CD1c-positive myeloid dendritic cell (primary cell): ENCODE measurements around the gene COL4A2.
A peak's percentile ranks its signal among the peaks of the same experiment; 100 is the strongest.
"Not testable (repeated sequence)": the region's sequence is repeated elsewhere in the genome, so short reads cannot be mapped to it uniquely, and the experiment has no call there.

ENCODE experiments used
- DNase-seq: peaks from one replicate; pipeline ENCODE4 v3.0.0-alpha.2; 2016; ENCODE audit errors: extremely low spot score

Gene COL4A2

DNA sequence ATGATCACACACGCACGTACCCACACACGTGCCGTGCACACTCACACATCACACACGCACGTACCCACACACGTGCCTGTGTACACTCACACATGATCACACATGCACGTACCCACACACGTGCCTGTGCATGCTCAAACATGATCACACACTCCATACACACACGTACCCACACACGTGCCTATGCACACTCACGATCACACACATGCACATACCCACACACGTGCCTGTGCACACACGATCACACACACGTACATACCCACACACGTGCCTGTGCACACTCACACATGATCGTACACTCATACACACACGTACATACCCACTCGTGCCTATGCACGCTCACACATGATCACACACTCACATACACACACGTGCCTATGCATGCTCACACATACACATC is 167.6 kb downstream of the COL4A2 start:
- DNase-seq, result no peak

DNA sequence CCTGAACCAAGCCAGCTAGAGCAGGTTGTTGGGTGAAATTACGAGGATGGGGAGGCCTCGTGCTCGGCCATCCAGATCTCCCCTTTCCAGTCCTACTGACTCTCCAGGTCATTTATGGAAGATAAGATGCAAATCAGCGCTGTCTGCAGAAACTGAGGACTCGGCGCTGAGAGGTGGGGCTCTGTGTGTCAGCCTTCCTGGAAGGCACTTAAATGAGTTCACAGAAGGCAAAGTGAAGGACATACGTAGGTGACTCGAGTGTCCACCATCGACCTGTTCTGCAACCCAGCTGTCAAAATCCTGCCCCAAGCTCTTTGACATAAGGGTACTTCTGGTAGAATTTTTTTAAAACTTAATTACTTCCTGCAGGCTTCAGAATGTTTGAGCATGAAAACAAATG is 168.0 kb downstream of the COL4A2 start:
- DNase-seq, result no peak

DNA sequence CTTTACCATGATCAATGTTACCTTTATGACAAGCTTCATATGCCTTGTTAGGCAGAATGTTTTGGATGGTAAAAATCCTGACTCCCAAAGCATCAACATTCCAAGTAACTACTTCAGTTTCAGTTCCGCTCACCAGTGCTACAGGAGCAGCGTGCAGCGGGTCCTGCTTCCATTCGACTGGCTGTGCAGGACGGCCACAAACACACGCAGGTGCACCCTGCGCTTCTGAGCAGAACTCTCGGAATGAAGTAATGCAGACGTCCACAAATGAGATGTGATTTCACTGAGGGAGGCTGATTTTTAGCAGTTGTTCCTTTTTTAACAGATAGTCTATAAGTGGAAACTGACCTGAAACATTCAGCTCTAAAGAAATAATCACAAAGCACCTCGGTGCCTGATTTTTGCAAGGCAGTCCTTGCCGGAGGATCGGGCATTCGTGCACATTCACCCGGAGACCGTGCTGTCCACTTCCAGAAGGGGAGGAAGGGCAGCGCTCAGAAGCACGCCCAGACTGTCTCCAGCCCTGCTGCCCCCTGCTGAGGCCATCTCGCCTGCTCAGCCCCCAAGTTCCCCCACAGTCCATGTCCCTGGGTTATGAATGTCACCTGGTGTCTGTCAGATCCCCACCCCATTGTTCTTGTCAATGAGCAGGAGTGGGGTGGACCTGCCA is 168.6 kb downstream of the COL4A2 start:
- DNase-seq, result no peak

DNA sequence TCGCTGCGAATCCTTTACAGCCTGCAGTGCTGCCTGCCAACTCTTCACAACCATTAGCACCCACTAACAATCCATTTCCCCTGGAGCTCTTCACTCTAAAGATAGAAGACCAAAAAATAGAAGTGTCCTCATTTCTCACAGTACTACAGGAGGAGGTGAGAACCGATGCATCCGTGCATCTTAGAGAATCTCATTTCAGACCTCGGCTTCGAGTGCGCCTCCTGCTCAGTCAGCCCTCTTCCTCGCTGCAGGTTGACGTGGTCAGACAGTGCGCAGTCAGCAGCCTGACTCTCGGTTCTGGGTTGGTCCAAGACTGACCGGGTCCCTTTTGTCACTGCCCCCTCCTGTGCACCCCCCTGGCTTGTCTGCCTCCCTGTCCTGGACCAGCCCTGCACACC is 169.1 kb downstream of the COL4A2 start:
- no peak for DNase-seq

DNA sequence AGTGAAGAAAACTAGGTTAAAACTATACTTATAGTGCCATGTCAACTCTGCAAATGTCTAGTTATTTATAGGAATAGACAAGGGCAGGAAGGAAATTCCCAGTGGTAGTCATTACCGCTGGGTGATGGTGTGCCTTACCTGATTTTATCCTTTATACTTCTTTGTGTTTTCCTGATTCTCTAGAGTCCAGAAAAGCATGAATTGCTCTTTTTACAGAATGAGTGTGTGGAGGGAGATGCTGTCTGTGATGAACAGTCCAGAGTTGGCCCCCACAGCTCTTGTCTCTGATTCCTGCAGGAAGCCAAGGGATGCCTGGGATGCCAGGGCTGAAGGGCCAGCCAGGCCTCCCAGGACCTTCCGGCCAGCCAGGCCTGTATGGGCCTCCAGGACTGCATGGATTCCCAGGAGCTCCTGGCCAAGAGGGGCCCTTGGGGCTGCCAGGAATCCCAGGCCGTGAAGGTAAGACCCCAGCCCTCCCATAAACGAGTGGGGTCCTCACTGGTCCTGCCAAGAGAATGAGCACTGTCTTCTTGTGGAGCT is 170.7 kb downstream of the COL4A2 start:
- no peak for DNase-seq

DNA sequence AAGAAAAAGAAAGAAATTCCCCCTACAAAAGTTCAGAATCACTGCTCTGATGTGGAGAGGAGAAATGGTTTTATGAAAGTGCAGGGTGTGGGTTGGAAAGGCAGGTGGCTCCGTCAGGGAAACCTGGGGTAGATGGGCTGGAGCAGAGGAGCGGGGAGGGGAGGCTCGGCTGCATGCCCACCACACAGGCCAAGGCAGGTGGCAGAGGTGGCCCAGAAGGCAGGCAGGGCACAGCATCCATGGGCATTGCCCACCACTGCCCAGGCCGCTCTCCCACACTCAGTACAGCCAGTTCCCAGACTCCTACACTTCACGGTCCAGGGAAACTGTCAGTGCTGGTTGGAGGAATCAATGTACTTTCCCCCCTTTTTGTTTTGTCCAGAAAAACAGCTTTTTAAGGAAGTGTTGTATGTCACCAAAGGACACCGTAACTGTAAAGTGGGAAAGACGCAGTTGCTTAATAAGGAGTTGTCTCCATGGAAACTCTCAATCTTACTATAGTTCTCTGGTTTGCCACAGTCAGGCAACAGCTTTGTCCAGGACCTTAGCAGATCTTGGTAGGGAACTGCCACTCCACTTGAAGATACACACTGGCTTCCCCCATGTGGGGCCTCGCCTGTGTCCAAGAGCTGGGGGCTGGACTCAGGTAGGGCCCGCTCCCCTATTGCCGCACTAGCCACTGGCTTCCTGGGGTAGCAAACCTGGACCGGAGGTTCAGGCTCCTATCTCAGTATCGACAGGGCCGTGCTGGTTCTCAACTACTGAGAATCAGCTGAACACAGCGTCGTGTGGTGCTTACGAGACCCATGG is 171.5 kb downstream of the COL4A2 start:
- peak; percentile 66 for DNase-seq

DNA sequence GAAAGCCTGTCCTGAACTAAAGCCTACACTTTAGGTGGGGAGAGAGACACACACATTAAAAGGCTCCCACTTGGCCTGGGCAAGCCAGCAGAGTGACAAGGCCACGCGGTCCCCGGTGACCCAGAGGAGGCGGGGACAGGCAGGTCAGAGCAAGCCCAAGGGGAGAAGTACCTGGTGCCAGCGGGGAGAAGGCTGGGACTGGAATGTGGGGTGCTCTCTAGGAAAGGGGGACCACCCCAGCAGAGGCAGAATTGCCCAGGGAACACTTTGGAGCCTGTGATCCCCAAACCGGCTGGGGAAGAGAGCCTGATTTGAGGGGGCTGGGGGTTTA is 172.1 kb downstream of the COL4A2 start:
- no peak for DNase-seq

DNA sequence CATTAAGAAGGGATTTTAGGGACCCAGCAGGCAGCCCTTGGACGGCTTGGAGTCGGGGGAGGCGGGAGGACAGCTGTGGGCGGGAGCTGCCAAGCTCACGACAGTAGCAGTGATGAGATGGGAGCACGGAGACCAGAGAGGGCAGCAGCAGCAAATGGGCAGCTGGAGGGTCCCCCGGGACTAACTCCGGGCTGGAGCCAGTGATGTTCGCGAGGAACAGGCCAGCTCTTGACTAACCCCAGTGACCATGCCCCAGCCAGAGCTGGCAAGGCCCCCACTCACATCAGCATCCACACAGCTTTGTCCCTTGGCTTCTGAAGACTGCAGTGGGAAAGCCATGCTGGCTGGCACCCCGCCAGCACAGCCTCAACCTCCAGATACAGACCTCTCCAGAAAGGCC is 172.6 kb downstream of the COL4A2 start:
- no peak for DNase-seq

DNA sequence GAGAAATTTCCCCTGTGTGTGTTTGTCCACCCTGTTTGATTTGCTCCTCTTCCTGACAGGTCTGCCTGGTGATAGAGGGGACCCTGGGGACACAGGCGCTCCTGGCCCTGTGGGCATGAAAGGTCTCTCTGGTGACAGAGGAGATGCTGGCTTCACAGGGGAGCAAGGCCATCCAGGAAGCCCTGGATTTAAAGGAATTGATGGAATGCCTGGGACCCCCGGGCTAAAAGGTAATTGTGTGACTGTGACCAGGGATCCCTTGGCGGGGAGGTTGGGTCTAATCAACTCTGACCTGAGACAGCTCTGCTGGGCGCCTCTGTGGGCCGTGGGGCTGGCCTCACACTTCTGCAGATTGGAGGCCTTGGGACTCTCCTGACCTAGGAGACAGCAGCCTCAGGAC is 173.1 kb downstream of the COL4A2 start:
- DNase-seq, result no peak

DNA sequence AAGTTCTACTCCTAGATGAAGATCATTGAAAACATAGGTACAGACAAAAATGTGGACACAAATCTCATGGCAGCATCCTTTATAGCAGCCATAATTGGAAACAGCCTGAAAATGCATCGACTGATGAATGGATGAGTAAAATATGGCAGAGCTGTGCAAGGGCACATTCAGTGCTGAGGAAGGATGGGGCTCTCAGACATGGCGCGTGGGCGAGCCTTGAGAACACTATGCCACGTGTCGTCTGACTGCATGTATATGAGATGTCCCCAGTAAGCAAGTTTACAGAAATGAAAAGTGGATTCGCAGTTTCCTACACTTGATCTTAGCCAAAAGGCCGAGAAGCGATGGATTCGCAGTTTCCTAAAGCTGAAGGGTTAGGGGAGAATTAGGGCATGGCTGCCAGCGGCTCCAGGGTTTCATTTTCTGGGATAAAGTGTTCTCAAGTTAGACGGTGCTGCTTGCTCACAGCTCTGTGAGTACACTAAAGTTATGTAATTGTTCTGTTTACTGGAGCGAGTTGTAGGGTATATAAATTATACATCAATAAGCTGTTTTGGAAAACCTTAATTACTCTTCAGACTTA is 176.4 kb downstream of the COL4A2 start:
- no peak for DNase-seq

DNA sequence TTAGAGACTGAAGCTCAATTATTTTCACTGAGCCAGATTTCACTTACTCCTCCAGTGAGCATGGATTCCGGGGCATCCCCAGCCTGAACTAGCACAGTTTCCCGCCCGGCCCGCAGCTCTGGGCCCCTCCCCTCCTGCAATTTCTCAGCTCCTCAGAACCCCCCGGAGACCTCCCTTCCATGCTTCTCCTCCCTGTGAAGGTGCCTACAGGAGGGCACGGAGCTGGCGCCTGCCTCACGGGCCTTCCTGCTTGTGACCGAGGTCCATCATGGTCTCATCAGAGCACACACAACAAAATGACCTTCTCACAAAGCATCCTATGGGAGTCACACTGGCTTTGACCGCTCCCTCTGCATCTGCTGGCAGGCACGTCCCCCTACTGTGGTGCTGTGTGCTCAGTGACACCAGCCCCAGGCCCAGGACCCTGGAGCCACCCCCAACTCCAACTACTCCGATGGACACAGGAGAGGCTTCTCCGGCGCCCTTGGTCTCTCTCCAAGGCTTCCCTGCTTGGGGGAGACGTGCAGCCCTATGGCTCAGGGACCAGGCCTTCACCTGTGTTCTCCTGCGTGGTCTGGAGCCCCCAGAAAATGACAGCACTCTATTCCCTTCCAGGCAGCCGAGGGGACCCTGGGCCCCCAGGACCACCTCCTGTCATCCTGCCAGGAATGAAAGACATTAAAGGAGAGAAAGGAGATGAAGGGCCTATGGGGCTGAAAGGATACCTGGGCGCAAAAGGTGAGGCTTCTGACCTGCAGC is 177.4 kb downstream of the COL4A2 start:
- DNase-seq, result no peak

DNA sequence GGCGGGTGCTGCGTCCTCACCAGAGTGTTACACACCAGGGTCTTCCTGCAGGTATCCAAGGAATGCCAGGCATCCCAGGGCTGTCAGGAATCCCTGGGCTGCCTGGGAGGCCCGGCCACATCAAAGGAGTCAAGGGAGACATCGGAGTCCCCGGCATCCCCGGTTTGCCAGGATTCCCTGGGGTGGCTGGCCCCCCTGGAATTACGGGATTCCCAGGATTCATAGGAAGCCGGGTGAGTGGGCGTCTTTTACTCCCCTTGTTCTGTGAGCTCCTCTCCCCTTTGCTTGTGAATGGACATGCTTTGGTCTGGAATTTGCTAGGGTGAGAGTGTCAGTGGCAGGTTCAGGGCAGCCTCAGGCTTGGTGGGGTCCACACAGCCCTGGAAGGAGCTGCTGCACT is 178.5 kb downstream of the COL4A2 start:
- DNase-seq, result no peak

DNA sequence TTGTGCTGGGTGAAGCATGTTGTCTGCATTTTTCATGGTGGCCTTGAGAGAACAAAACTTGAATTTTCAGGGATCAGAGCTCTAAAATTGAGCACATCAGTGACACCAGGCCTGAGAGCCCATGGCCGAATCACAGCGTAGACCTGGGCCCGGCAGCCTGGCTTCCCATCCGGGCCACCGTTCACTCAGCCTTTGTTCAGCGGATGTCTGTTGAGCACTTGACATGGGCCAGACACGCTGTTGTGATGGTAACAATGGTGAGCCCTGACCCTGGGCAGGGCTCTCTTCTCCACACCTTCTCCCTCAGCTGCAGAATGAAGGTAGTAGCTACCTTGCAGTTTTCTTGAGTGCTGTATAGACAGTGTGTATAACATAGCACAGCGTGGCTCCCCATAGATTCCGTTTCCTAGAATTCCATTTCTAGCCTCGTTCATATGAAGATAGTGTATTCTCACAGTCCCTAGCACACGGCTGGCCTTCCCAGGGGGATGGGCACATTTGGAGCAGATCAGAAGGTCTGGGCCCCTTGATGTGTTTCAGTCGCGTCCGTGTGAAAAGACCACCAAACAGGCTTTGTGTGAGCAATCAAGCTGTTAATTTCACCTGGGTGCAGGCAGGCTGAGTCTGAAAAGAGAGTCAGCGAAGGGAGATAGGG is 179.1 kb downstream of the COL4A2 start:
- no peak for DNase-seq

DNA sequence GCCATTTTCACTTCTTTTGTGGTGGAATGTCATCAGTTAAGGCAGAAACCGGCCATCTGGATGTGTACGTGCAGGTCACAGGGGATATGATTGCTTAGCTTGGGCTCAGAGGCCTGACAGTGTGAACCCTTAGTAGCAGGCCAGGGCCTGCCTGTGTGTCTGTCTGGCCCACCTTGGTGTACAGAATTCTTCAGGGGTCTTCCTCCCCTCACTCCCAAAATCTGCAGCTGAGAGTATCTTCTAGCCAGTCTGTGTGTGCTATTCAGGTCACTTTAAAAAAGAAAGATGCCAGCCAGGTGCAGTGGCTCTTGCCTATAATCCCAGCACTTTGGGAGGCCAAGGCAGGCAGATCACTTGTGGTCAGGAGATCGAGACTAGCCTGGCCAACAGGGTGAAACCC is 179.8 kb downstream of the COL4A2 start:
- DNase-seq, result not testable (repeated sequence)

DNA sequence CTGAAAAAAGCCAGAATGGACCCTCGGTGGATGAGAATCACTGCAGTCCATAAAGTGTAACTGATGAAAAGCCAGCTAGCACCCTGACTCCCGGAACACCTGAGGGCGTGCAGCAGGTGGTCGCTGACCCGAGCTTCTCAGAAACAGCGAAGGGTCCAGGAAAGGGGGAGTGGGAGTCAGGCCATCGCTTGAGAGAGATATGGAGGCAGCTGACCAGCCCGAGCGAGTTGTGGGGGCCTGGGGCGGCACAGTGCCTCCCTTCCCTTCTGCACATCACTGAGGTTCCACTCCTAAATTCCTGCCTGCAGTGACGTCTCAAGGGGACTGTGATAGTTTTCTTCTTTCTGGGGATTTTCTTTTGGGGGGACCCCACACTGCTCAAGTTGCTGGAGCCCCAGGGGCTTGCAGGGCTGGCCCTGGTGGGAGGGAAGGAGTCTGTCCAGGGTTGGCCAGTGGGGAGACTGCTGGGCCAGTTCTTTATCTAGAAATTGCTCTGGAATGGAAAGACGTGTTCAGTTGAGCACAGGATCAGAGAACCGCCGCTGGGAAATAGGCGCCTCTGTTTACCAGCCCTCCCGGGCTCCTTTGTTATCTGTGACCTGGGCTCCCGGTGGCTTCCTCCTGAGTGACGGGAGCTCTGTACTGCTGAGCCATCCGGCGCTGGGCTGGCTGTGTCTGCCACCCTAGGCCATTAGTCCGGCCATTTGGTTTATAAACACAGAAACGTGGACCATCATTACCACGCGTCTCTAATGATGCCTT is 183.1 kb downstream of the COL4A2 start:
- no peak for DNase-seq

DNA sequence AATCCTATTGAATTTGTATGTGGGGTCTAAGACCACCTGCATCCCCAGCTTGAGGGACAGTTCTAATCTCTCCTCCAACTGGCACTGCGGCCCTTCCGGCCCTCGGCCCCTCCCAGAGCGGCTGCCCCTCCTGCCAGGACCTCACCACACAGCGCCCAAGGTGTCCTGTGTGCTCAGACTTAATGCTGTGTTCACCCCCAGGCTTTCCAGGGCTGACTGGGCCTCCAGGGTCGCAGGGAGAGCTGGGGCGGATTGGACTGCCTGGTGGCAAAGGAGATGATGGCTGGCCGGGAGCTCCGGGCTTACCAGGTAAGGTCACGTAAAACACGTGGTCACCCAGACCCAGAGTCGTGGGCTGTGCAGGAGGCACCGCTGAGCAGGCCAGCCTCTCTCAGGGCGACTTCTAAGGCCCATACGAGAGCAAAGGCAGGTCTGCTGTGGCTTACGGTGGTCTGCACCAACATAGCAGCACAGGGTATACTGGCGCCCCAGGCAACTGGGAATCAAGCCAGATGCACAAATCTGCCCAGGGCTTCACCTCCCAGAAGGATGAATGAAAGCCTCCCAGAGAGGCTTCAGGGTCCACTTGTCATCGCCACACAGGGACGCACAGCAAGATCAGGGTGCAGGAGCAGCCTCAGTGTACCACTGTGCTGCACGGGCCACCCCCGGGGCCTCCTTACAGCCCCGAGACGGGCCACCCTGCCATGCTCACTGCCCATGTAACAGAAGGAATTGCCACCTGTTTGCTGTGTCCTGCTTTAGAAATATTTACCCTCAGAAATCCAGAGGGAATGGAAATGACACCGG is 185.0 kb downstream of the COL4A2 start:
- DNase-seq, result no peak

DNA sequence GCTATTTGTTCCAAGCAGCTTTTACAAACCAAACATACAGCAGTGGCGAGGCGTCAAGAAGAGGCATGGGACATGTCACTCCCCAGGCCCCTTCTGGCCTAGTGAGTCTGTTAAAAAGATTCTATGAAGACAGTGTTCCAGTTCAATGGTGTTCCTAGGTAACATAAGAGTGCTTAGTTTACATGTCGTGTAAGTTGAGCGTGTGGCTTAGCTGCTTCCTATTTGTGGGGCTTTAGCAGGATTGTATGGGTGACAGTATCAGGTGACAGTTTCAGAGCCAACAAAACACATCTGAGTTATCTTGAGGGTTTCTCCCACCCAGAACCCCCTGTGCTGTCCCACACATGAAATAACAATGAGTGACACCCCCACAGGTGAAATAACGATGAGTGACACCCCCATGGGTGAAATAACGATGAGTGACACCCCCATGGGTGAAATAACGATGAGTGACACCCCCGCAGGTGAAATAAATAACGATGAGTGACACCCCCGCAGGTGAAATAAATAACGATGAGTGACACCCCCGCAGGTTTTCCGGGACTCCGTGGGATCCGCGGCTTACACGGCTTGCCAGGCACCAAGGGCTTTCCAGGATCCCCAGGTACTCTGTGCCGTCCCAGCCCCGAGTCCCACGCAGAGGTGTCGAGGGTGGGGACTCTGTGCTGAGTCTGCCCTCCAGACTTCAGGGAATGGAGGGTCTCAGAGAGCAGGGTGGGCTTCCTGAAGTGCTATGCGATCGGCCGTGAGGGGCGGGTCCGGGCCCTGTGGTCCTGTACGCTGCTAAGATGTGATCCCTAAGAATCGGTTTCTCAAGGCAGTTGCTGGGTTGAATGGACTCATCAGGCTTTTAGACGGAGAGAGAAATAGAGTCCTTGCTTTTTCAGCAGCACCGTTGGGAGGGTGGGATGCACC is 185.9 kb downstream of the COL4A2 start:
- DNase-seq, result no peak

DNA sequence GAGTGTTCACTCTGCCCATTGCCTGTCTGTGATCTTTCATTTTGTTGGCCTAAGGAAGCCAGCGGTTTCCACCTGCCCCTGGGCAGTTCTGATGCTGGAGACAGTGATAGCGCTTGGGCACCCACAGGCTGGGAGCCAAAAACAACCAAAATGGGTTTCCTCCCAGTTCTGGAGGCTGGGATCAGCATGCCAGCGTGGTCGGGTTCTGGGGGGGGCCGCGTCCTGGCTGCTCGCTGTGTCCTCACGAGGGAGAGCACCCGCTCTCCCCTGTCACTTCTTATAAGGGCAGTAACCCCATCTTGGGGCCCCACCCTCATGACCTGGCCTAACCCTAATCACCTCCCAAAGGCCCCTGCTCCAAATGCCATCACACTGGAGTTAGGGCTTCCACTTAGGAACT is 186.5 kb downstream of the COL4A2 start:
- DNase-seq, result no peak

DNA sequence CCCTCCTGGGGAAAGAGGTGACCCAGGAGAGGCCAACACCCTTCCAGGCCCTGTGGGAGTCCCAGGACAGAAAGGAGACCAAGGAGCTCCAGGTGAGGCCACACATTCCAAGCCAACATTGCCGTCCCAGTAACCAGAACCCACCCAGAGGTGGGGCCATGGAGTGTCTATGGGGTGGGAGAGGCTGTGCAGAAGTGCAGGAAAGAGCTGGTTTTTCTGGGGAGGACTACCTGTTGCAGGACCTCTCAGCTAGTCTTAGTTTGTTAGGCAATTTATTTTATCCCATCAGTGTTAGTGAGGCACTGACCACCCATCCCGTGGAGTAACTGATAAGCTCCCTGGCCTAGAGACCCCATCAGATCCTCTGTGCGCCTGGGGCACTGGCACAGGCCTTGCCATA is 188.3 kb downstream of the COL4A2 start:
- DNase-seq, result no peak
